HG03469 (cell line): ENCODE results near the gene KIAA1671.

ENCODE experiments used
- ATAC-seq: cut with Tn5 transposase; IDR thresholded peaks from one replicate; pipeline ENCODE4 v1.9.1; 2021; ENCODE audit warnings: mild to moderate bottlenecking, moderate library complexity, moderate number of reproducible peaks; ENCODE audit not compliant: unreplicated experiment

KIAA1671 gene

DNA sequence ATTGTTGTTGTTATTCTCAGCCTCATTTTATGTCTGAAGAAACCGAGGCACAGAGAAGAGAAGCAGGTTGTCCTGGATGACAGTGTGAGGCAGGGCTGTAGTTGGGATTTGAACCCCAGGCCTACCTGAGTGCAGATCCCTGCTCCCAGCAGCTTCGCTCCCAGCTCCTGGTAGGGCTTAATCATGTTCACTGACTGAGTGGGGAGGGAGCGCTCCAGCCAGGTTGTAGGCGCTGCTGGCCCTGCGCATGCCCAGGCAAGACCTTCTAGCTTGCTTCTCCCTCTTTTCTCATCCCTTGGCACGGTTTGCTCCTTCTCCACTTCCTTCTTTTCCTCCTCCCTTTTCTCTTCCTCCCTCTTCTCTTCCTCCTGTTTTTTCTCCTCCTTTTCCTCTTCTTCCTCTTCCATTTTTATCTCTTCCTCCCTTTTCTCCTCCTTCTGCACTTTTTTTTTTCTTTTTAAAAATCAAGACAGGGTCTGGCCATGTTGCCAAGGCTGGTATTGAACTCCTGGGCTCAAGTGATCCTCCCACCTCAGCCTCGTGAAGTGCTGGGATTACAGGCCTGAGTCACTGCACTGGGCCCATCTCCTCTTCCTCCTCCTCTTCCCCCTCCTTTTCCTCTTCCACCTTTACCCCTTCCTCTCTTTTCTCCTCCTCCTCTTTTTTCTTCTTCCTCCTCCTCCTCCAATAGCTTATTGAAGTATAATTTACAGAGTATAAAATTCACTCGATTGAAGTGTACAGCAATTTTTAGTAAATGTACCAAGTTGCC is 109.3 kb downstream of the KIAA1671 start:
- ATAC-seq = no peak

DNA sequence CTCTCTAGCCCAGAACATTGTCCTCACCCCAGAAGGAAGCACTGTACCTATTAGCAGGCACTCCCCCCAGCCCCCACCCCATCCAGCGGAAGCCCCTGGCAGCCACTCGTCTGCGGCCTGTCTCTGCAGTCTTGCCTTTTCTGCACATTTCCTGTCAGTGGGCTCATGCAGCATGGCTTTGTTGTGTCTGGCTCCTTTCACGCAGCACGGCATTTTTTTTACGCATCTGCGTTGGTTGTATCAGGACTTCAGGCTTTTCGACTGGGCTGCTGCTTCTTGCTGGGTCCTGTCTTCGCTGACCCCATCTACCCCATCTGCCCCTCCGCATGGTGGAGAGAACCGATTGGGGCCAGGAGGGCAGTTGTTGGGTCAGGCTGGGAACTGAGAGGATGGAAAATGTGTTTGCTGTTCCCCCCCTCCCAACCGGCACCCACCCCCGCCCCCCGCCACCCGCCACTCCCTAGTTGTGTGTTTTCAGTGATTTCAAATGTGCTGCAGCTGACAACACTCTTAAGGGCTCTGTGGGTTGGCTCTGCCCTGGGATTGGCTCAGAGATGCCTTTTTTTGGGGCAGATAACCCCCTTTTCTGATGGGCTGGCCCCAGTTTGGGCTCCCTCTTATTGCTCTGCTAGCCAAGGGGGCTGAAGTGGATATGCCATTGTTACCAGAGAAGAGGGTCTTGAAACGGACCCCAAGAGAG is 110.0 kb downstream of the KIAA1671 start:
- ATAC-seq = no peak

GRCh38 chr22:25064894-25065560 is 112.5 kb downstream of the KIAA1671 start:
- ATAC-seq = no peak

DNA sequence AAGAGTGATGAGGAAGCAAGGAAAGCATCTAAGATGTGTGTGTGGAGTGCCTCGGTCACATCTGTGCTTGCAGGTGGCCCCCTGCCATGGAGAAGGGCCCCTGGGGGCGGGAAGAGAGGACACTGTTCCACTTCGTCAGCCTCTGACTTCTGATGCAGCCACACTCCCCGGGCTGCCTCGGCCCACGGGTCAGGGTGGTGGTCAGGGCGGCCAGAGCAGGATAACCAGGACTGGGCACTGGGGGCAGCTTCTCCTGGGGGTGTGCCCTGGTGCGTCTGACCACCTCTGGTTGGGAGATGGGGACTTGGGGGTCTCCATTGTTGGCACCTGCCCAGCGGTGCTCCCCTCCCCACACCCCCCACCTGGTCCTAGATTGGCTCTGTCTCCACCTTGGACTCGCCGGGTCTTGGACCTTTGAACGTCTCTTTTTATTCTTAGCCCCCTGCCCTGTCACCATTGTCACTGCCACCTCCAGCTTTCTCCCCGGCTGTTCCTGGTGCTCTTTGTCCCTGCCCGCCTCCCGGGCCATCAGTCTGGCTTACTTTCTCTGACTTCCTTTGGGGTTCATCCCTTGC is 114.4 kb downstream of the KIAA1671 start:
- no peak for ATAC-seq

DNA sequence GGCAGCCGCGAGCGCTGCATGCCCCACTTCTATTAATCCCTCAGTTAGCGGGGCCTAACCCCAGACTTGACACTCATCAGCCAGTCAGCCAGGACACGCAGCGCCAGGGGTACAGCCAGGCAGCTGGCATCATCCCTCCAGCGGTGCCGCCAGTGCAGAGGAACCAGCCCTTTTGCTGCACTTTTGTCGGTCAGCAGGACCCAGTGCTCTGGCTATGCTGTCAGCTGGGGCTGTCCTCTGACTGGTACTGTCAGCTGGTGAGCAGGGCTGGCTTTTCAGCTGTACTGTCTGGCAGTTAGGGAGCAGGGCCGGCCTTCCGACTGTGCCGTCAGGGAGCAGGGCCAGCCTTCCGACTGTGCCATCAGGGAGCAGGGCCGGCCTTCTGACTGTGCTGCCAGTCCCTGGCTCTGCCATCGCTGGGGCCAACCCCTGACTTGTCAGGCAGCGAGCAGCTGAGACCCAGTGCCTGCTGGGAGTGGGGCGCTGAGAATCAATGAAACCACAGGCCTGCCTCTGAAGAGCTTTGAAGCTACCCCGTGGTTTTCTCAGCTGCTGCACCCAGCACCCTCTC is 115.4 kb downstream of the KIAA1671 start:
- ATAC-seq = no peak

- ATAC-seq = no peak
These were observed 116.2 kb downstream of the KIAA1671 start for GRCh38 chr22:25068707-25069106.

GRCh38 chr22:25069426-25069757 is 116.9 kb downstream of the KIAA1671 start:
- ATAC-seq = no peak

DNA sequence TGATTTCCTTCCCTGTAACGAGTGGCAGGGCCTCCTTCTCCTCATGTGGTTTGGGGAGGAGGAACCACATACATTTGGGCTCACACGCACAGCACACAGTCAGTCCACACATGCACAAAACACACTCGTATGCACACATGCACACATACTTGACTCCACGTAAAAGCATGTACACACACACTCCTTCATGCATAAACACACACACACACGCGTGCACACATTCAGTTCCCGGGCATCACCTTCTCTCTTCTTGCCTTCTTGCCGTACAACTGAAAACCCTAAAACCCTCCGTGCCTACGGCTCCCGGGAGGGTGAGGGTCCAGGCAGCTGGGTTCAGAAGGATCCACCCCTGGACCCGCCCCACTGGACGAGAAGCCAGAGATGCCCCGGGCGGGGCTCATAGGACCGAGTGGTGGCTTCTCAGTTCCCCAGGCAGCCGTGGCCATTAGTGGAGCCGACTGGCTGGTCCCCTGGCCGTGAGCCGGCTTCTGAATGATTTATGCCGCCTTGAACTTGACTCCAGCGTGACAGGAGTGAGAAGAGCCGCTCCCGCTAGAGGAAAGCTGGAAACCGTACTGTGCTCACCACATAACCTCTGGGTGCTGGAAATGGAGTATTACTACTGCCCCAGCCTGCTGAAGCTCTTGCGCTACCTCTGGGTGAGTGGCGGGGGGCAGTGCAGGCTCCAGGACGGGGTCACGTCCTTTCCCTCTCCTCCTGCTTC is 117.4 kb downstream of the KIAA1671 start:
- no peak for ATAC-seq

- no peak for ATAC-seq
These were observed 118.4 kb downstream of the KIAA1671 start for GRCh38 chr22:25070956-25071355.

- ATAC-seq = no peak
These were observed 119.2 kb downstream of the KIAA1671 start for GRCh38 chr22:25071720-25072119.

DNA sequence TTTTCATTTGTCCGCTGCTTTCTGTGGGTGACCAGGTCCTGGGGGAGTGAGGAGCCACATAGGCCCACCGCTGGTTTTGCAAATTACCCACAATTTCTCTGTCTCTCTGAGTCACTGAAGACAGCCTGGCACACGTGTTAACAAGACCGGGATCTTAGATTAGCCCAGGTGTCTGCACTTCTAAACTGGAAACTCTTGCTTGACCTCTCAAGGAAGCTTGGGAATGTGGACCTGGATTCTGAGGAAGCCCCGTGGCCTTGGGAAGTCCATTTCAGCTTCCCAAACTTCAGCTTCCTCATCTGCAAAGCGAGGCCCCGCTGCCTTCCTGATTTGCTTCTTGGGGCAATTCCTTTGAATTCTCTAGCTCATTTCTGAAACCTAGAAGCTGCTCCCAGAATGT is 119.9 kb downstream of the KIAA1671 start:
- no peak for ATAC-seq

DNA sequence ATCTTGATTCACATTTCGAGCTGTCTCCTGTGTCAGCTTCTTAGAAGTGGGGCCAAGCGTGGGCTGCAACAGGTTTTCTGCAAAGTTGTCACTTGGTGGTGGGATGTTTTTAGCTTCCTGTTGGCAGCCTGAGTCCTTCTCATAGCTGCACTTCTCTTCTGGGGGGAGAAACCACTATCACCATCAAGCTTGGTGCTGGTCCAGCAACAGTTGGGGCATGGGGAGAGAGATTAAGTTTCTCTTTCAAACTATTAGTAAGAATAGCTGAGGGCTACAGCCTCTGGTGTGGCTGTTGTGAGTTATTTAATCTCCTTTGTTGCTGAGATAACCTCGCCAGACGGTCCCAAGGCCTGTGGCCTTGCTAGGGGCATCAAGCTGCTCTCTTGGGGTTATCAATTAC is 123.8 kb downstream of the KIAA1671 start:
- ATAC-seq = no peak

GRCh38 chr22:25077056-25077455 is 124.5 kb downstream of the KIAA1671 start:
- no peak for ATAC-seq

DNA sequence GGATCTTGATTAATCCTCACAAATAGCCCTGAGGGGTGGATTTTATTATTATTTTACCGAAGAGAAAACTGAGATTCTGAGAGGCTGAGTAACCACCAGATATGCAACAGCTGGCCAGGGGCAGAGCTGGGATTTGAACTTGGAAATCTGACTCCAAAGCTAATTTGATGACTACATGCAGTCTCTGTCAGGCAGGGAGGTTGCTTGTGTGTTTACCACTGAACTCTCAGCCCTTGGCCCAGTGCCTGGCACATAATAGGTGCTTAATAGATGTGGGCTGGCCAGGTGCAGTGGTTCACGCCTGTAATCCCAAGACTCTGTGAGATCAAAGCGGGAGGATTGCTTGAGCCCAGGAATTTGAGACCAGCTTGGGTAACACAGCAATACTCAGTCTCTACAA is 125.4 kb downstream of the KIAA1671 start:
- no peak for ATAC-seq

DNA sequence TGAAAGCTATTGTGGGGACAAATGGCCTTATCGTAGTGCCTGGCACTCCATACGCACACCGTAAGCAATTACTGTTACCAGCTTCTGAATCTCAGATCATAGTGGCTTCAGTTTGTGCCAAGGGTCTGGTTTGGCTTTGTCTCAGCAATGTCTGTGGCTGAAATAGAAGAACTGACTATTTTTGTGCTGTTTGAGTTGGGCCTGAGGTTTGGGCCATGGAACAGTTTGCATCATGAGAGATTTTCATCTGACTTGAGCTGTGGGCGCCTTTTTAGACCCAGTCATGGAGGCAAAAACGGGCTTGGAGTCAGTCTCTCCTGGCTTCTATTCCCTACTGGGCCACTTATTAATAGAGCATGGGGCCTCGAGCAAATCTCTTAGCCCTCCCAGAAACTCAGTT is 126.1 kb downstream of the KIAA1671 start:
- ATAC-seq = no peak

GRCh38 chr22:25080855-25081254 is 128.3 kb downstream of the KIAA1671 start:
- ATAC-seq = no peak

- no peak for ATAC-seq
These were observed 128.9 kb downstream of the KIAA1671 start for GRCh38 chr22:25081409-25081824.

- no peak for ATAC-seq
These were observed 129.6 kb downstream of the KIAA1671 start for GRCh38 chr22:25082096-25082495.

GRCh38 chr22:25083056-25083806 is 130.7 kb downstream of the KIAA1671 start:
- ATAC-seq = no peak

- ATAC-seq = no peak
These were observed 131.3 kb downstream of the KIAA1671 start for GRCh38 chr22:25083807-25084200.
